HG03103 (cell line): ENCODE data around the gene RAB12.

Experiments
- ATAC-seq: cut with Tn5 transposase; IDR thresholded peaks from one replicate; pipeline ENCODE4 v1.9.1; 2021; ENCODE audit warnings: low read depth; ENCODE audit not compliant: unreplicated experiment

The RAB12 gene

DNA sequence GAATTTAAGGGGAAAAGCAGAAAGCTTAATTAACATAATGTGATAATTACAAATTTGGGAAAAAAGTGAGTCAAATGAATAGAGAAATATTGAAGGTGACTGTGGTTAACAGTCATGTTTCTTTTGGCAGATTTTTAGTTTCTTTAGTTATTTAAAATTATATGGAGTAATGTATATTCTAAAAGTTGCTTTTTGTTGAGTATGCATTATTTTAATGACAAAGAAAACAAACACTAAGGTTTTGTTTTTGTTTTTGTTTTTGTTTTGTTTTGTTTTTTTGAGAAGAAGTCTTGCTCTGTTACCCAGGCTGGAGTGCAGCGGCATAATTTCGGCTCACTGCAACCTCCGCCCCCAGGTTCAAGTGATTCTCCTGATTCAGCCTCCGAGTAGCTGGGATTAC, 65.8 kb downstream of the RAB12 start:
- no peak for ATAC-seq

DNA sequence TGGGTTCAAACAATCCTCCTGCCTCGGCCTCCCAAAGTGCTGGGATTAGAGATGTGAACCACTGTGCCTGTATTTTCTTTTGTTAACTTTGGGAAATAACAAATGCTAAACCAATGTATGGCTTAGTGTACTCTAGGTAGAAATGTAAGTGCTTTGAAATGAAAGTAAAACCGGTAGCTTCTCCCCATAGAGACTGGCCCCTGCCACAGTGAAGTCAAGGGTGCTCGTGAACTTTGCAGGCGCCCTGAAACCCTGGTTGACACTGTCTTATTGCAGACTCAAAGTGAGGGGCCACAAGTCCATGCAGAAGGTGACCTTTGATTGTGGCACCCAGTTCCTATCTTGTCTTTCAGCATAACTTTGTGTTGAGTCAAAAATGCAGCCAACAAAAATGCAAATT, 72.0 kb downstream of the RAB12 start:
- ATAC-seq, result no peak

DNA sequence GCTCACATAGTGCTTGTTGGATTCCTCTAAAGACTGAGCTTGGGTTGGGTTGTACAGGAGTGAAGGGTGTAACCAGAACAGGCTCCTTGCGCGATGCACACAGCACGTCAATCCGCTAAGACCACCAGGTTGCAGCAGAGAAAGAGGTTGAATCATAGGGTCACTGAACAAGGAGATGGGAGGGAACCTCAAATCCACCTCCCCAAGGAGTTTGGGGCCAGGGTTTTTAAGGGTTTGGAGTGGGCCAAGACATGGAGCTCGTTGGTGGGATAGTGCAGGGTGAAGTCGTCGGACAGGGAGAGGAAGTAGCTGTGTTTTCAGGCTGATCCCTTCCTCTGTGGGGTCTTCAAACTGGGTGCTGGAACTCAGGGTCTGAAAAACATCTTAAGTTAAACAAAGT, 75.3 kb downstream of the RAB12 start:
- ATAC-seq, result no peak

DNA sequence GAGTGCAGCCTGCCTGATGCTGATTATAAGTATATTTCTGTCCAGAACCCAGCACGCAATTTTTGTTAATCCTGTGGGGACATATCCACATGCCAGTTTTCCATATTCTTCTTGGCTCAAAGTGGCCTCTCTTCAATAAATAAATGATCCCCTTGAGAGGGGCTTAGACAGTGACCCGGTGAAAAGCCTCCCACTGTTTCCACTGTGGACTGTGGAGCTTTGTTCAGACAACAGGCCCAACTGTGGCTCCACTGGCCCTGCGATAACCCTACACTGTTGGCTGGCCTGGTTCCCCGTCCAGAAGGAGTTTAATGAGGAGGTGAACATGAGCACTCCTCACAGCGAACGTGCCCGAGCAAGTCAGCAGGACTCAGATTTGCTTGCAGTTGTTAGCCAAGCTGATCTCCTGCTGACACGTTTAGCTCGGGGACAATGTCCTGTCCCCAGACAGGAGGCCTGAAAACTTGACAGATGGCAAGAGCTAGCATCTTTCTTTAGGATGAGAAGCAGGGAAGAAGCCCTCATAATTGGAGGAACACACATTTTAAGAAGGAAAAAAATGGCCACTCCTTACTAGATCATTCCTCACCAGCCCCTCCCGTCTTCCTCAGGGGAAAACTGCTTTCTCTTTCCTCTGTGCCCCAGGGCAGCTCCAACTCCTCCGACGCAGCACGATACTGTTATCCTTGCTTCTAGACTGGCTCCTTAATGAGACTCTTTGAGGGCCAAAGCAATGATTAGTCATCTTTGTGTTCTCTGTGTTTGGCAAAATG, 76.1 kb downstream of the RAB12 start:
- ATAC-seq, result no peak

DNA sequence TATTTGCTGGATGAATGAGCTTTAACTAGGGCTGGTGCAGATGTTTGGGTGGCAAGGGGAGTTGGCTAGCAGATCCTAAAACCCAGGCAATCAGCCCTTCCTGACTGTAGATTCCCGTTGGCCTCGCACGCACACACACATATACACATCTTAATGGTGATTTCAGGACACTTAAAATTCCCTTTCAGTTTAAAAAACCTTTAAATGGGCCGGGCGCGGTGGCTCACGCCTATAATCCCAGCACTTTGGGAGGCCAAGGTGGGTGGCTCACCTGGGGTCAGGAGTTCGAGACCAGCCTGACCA, 76.6 kb downstream of the RAB12 start:
- ATAC-seq, result no peak

DNA sequence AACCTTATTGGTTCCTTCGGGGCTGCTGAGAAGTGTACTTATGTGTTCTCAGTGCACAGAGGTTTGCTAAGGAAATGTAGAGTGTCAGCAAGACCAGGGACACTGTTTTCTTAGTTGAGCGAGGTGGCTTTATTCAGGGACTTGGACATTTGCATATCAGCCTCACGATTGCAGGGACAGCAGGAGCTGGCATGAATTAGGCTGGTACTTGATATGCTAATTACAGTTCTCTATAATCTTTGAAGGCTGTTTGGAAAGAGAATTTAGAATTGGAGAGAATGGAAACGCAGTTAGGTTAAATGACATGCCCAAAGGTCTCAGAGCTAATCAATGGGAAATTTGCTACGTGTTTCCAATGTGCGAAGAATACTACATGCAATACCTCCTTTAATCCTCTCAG, 77.4 kb downstream of the RAB12 start:
- ATAC-seq, result no peak

DNA sequence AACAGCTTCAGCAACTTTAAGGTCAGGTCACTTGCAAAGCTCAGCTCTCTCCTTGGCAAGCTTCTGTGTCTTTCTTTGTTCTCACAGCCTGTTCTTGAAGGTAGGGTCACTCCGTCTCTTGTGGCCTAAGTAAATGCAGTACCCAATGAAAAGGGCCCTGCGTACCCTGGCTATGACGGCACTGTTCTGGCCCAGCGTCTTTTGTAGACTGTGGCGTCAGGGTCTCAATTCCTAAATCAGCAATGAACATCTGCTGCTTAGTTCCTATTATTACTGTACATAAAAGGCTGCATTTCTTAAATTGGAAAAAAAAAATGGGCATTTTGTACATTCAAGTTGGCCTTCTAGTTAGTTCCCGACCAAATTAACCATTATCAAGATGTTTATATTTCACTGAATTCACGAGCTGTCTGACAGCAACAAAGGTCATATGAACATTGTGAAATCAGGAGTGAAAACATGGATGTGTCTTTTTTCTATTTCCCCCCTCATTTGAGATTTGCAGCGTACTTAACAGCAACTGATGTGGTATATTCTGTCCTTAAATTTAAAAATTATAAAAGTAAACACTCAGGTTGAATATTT, 79.1 kb downstream of the RAB12 start:
- ATAC-seq, result no peak

DNA sequence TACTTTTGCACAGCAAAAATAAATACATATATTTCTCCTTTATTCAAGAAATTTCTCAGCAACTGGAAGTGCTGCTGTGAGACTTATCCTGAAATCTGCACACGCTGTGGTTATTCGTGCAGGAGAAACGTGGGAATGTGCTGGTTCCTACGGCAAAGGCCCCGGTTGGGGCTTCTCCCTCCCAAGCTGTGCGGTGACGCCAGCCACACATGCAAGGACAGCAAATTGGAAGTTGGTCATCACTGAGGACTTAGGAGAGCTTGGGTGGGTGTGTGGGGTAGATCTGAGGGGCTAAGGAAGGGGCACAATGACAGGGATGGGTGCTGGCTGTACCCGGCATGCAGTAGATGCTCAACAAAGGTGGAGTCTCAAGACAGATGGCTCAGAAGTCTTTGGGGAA, 79.6 kb downstream of the RAB12 start:
- no peak for ATAC-seq
